ENCODE measurements around the gene CRADD.

GRCh38 chr12:93812626-93813025, 135.5 kb downstream of the CRADD start:
- TF ChIP-seq CREB1 (IDR thresholded peaks at IDR 0.05; ENCODE audit: low read depth), result no peak
- TF ChIP-seq EP300 (IDR thresholded peaks at IDR 0.05; ENCODE audit: borderline replicate concordance), result no peak
- TF ChIP-seq YY1 (IDR thresholded peaks at IDR 0.05; ENCODE audit: low read depth), result no peak
- TF ChIP-seq RAD21 (IDR thresholded peaks at IDR 0.05; ENCODE audit: low read depth), result no peak
- TF ChIP-seq, protein P1, sequence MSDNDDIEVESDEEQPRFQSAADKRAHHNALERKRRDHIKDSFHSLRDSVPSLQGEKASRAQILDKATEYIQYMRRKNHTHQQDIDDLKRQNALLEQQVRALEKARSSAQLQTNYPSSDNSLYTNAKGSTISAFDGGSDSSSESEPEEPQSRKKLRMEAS (IDR thresholded peaks at IDR 0.05), result no peak
